WTC11 (cell line): ENCODE results near the gene RAX2.

ENCODE experiments used
- AFF4 ChIP-seq: sonication (generic); formaldehyde crosslinking; IDR thresholded peaks from 2 replicates; pipeline ENCODE4 v1.8.1; 2023; ENCODE audit warnings: mild to moderate bottlenecking, missing genetic modification reagents, borderline replicate concordance
- ATF1 ChIP-seq: sonication (generic); formaldehyde crosslinking; IDR thresholded peaks from 2 replicates; pipeline ENCODE4 v1.8.1; 2023; ENCODE audit warnings: mild to moderate bottlenecking, moderate library complexity, missing genetic modification reagents
- CTCF ChIP-seq: fragments of 200-600 bp; IDR thresholded peaks from 2 replicates; pipeline ENCODE4 v1.8.0; 2022; ENCODE audit warnings: antibody characterized with exemption
- MLX ChIP-seq: sonication (generic); formaldehyde crosslinking; IDR thresholded peaks from 2 replicates; pipeline ENCODE4 v1.8.1; 2023; ENCODE audit warnings: mild to moderate bottlenecking, missing genetic modification reagents, moderate library complexity
- MXD4 ChIP-seq: fragments of 250-450 bp; sonication (Bioruptor Pico); IDR thresholded peaks from 2 replicates; pipeline ENCODE4 v1.8.0; 2021; ENCODE audit warnings: mild to moderate bottlenecking, moderate library complexity, borderline replicate concordance
- USF2 ChIP-seq: sonication (generic); formaldehyde crosslinking; IDR thresholded peaks from 2 replicates; pipeline ENCODE4 v1.8.1; 2023; ENCODE audit warnings: mild to moderate bottlenecking, missing genetic modification reagents, moderate library complexity
- TF ChIP-seq, protein P1 (sequence below): sonication (generic); formaldehyde crosslinking; conservative IDR thresholded peaks from 2 replicates; pipeline ENCODE4 v1.8.1; 2022; ENCODE audit warnings: mild to moderate bottlenecking, missing genetic modification reagents
- TF ChIP-seq, protein P2 (sequence below): sonication (generic); formaldehyde crosslinking; IDR thresholded peaks from 2 replicates; pipeline ENCODE4 v1.8.1; 2022; ENCODE audit warnings: mild to moderate bottlenecking, moderate library complexity, missing genetic modification reagents
- TF ChIP-seq, protein P3 (sequence below): sonication (generic); formaldehyde crosslinking; IDR thresholded peaks from 2 replicates; pipeline ENCODE4 v1.8.0; 2022; ENCODE audit warnings: mild to moderate bottlenecking, missing genetic modification reagents
- TF ChIP-seq, protein P4 (sequence below): sonication (generic); formaldehyde crosslinking; IDR thresholded peaks from 2 replicates; pipeline ENCODE4 v1.8.0; 2023; ENCODE audit warnings: missing genetic modification reagents, mild to moderate bottlenecking, borderline replicate concordance
- TF ChIP-seq, protein P5 (sequence below): sonication (generic); formaldehyde crosslinking; conservative IDR thresholded peaks from 2 replicates; pipeline ENCODE4 v1.8.1; 2023; ENCODE audit warnings: mild to moderate bottlenecking, low read depth, missing genetic modification reagents, moderate library complexity

- TF ChIP-seq CTCF (no peak), ATF1 (CRISPR knock-in tag) (no peak), AFF4 (no peak), USF2 (CRISPR knock-in tag) (no peak), MXD4 (no peak), MLX (CRISPR knock-in tag) (no peak)
- TF ChIP-seq, protein P1, sequence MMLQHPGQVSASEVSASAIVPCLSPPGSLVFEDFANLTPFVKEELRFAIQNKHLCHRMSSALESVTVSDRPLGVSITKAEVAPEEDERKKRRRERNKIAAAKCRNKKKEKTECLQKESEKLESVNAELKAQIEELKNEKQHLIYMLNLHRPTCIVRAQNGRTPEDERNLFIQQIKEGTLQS (CRISPR knock-in tag): no peak
- TF ChIP-seq, protein P2, sequence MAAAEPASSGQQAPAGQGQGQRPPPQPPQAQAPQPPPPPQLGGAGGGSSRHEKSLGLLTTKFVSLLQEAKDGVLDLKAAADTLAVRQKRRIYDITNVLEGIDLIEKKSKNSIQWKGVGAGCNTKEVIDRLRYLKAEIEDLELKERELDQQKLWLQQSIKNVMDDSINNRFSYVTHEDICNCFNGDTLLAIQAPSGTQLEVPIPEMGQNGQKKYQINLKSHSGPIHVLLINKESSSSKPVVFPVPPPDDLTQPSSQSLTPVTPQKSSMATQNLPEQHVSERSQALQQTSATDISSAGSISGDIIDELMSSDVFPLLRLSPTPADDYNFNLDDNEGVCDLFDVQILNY (CRISPR knock-in tag): no peak
- TF ChIP-seq, protein P3, sequence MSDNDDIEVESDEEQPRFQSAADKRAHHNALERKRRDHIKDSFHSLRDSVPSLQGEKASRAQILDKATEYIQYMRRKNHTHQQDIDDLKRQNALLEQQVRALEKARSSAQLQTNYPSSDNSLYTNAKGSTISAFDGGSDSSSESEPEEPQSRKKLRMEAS (CRISPR knock-in tag): no peak
- TF ChIP-seq, protein P4, sequence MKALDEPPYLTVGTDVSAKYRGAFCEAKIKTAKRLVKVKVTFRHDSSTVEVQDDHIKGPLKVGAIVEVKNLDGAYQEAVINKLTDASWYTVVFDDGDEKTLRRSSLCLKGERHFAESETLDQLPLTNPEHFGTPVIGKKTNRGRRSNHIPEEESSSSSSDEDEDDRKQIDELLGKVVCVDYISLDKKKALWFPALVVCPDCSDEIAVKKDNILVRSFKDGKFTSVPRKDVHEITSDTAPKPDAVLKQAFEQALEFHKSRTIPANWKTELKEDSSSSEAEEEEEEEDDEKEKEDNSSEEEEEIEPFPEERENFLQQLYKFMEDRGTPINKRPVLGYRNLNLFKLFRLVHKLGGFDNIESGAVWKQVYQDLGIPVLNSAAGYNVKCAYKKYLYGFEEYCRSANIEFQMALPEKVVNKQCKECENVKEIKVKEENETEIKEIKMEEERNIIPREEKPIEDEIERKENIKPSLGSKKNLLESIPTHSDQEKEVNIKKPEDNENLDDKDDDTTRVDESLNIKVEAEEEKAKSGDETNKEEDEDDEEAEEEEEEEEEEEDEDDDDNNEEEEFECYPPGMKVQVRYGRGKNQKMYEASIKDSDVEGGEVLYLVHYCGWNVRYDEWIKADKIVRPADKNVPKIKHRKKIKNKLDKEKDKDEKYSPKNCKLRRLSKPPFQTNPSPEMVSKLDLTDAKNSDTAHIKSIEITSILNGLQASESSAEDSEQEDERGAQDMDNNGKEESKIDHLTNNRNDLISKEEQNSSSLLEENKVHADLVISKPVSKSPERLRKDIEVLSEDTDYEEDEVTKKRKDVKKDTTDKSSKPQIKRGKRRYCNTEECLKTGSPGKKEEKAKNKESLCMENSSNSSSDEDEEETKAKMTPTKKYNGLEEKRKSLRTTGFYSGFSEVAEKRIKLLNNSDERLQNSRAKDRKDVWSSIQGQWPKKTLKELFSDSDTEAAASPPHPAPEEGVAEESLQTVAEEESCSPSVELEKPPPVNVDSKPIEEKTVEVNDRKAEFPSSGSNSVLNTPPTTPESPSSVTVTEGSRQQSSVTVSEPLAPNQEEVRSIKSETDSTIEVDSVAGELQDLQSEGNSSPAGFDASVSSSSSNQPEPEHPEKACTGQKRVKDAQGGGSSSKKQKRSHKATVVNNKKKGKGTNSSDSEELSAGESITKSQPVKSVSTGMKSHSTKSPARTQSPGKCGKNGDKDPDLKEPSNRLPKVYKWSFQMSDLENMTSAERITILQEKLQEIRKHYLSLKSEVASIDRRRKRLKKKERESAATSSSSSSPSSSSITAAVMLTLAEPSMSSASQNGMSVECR (CRISPR knock-in tag): no peak
- TF ChIP-seq, protein P5, sequence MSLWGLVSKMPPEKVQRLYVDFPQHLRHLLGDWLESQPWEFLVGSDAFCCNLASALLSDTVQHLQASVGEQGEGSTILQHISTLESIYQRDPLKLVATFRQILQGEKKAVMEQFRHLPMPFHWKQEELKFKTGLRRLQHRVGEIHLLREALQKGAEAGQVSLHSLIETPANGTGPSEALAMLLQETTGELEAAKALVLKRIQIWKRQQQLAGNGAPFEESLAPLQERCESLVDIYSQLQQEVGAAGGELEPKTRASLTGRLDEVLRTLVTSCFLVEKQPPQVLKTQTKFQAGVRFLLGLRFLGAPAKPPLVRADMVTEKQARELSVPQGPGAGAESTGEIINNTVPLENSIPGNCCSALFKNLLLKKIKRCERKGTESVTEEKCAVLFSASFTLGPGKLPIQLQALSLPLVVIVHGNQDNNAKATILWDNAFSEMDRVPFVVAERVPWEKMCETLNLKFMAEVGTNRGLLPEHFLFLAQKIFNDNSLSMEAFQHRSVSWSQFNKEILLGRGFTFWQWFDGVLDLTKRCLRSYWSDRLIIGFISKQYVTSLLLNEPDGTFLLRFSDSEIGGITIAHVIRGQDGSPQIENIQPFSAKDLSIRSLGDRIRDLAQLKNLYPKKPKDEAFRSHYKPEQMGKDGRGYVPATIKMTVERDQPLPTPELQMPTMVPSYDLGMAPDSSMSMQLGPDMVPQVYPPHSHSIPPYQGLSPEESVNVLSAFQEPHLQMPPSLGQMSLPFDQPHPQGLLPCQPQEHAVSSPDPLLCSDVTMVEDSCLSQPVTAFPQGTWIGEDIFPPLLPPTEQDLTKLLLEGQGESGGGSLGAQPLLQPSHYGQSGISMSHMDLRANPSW: no peak
Observed at GRCh38 chr19:3805859-3806258, 33.8 kb upstream of the RAX2 start.
